ENCODE results near the gene FGD6. TPM values are rescaled to one million over a fixed set of nuclear protein-coding genes. Genes with fewer than 3 reads are reported as not detected.

Gene FGD6
- total and polyA plus RNA-seq, 3 donors from 2014 or later, result 4.8 to 13.6 (median 13.1) TPM

GRCh38 chr12:95253386-95253785 lies 36.1 kb upstream of the FGD6 start:
- H3K4me3 ChIP-seq, result no peak overlapping the region
- intact Hi-C loops (cut with DNase I; ENCODE audit: low total_unique reads), result no loop called here
- no peak overlapping the region for H3K27ac ChIP-seq
- no peak for DNase-seq
- H3K36me3 ChIP-seq (ENCODE audit: low read depth, missing control alignments), result no peaks in the 10 kb centered on the region
- H3K4me1 ChIP-seq, result peaks cover 8% of the 10 kb centered on the region
- H3K27me3 ChIP-seq, result no peaks in the 10 kb centered on the region
- TF ChIP-seq POLR2A (IDR thresholded peaks at IDR 0.05) (no peak), CTCF (IDR thresholded peaks at IDR 0.05) (no peak)
- H3K9me3 ChIP-seq, result no peaks in the 10 kb centered on the region

- intact Hi-C loops (cut with DNase I; ENCODE audit: low total_unique reads), result no loop called here
- DNase-seq, result no peak
- 75 to 82% methylated on average over 8 of the region's 8 CpGs for WGBS, 2 donors
- Histone ChIP-seq H3K9me3 (no peaks in the 10 kb centered on the region), H3K27me3 (no peaks in the 10 kb centered on the region), H3K36me3 (ENCODE audit: low read depth, missing control alignments) (no peaks in the 10 kb centered on the region), H3K4me1 (peaks cover 14% of the 10 kb centered on the region), H3K27ac (no peak overlapping the region), H3K4me3 (no peak overlapping the region)
- TF ChIP-seq CTCF (IDR thresholded peaks at IDR 0.05), result no peak
- TF ChIP-seq POLR2A (IDR thresholded peaks at IDR 0.05), result no peak
Measured at GRCh38 chr12:95248604-95249360, 31.5 kb upstream of the FGD6 start.

GRCh38 chr12:95248095-95248494 lies 30.8 kb upstream of the FGD6 start:
- 85 to 93% methylated on average over 1 of the region's 1 CpG for WGBS, 2 donors

GRCh38 chr12:95244350-95244749 lies 27.1 kb upstream of the FGD6 start:
- no peak for DNase-seq
- Histone ChIP-seq H3K4me1 (peaks cover 6% of the 10 kb centered on the region), H3K36me3 (ENCODE audit: low read depth, missing control alignments) (no peaks in the 10 kb centered on the region), H3K4me3 (no peak overlapping the region), H3K9me3 (no peaks in the 10 kb centered on the region), H3K27me3 (no peaks in the 10 kb centered on the region), H3K27ac (no peak overlapping the region)
- intact Hi-C loops (cut with DNase I; ENCODE audit: low total_unique reads), result no loop called here
- WGBS, 2 donors, result 91 to 94% methylated on average over 3 of the region's 3 CpGs
- TF ChIP-seq CTCF (IDR thresholded peaks at IDR 0.05), result no peak
- TF ChIP-seq POLR2A (IDR thresholded peaks at IDR 0.05), result no peak

More at GRCh38 chr12:95248095-95248494, 30.8 kb upstream of the FGD6 start:
- no peak for DNase-seq
- H3K4me1 ChIP-seq, result peaks cover 14% of the 10 kb centered on the region
- no peak overlapping the region for H3K4me3 ChIP-seq
- no peaks in the 10 kb centered on the region for H3K27me3 ChIP-seq
- TF ChIP-seq CTCF (IDR thresholded peaks at IDR 0.05), result no peak
- no peak for TF ChIP-seq POLR2A (IDR thresholded peaks at IDR 0.05)
- intact Hi-C loops (cut with DNase I; ENCODE audit: low total_unique reads), result no loop called here
- H3K9me3 ChIP-seq, result no peaks in the 10 kb centered on the region
- no peaks in the 10 kb centered on the region for H3K36me3 ChIP-seq (ENCODE audit: low read depth, missing control alignments)
- no peak overlapping the region for H3K27ac ChIP-seq

Data from testis (tissue), 3 donors.